Esophagus squamous epithelium (tissue), 5 donors: Measurements from ENCODE around the gene BPIFB3. TPM values are rescaled to one million over a fixed set of nuclear protein-coding genes. Genes with fewer than 3 reads are reported as not detected.
"Not testable (repeated sequence)": the region's sequence is repeated elsewhere in the genome, so short reads cannot be mapped to it uniquely, and the experiment has no call there.

Source experiments
- DNase-seq: peaks from one replicate; lab custom pipeline; 2025; lab: John Stamatoyannopoulos, UW
- H3K27ac ChIP-seq, 4 donors: fragments of 200-600 bp; sonication (generic); one replicate each; pipeline ENCODE4 v1.5.1; 2016 to 2019; ENCODE audit warnings: mild to moderate bottlenecking in 1 of 4
- H3K27me3 ChIP-seq, 4 donors: fragments of 200-600 bp; sonication (generic); 1 replicate in 3 of 4; 2 replicates in 1 of 4; pipeline versions ENCODE4 v1.5.1 to v1.6.0; 2017 to 2021; ENCODE audit warnings: antibody characterized with exemption in 1 of 4
- H3K36me3 ChIP-seq, 3 donors: fragments of 200-600 bp; sonication (generic); one replicate each; pipeline ENCODE4 v1.5.1; 2016 to 2019
- H3K4me1 ChIP-seq, 3 donors: fragments of 200-600 bp; sonication (generic); one replicate each; pipeline ENCODE4 v1.5.1; 2017 to 2019
- H3K4me3 ChIP-seq, 4 donors: fragments of 200-600 bp; sonication (generic); 1 replicate in 3 of 4; 2 replicates in 1 of 4; pipeline ENCODE4 v1.5.1; 2016 to 2019; ENCODE audit warnings: mild to moderate bottlenecking in 2 of 4, moderate library complexity in 1 of 4
- H3K9me3 ChIP-seq, 3 donors: fragments of 200-600 bp; sonication (generic); one replicate each; pipeline ENCODE4 v1.5.1; 2016 to 2019
- CTCF ChIP-seq, 6 experiments: fragments of 450-650 bp in 4 of 6; fragments of 200-600 bp in 2 of 6; sonication (generic) in 2 of 6; IDR thresholded peaks; one replicate each; pipeline ENCODE4 v1.5.1; 2016 to 2019; ENCODE audit warnings: antibody characterized with exemption in 6 of 6, mild to moderate bottlenecking in 4 of 6, moderate library complexity in 4 of 6
- POLR2A ChIP-seq, 4 donors: fragments of 450-650 bp; IDR thresholded peaks; one replicate each; pipeline ENCODE4 v1.6.1; 2017; ENCODE audit warnings: antibody characterized with exemption in 4 of 4, mild to moderate bottlenecking in 4 of 4, moderate library complexity in 3 of 4
- WGBS, 2 donors: methylation state at CpG; one replicate each; pipeline ENCODE4 v1.1.5; 2018; 5-methylcytosine and 5-hydroxymethylcytosine counted together
- intact Hi-C: fragments of 100-400 bp; cut with DNase I; formaldehyde crosslinking; loops from one replicate; pipeline ENCODE4 v1.15.0; 2022
- total RNA-seq, 4 donors: library from RNA; depleted of rRNA; stranded (reverse); fragments of >200 nt; gene quantifications; one replicate each; pipeline ENCODE4 v1.1.0, GENCODE V29; 2016
- donor health status: DM: yes; HTN: yes; CAD: no.

The BPIFB3 gene
- total RNA-seq, 4 donors from 2014 or later, result not detected

DNA sequence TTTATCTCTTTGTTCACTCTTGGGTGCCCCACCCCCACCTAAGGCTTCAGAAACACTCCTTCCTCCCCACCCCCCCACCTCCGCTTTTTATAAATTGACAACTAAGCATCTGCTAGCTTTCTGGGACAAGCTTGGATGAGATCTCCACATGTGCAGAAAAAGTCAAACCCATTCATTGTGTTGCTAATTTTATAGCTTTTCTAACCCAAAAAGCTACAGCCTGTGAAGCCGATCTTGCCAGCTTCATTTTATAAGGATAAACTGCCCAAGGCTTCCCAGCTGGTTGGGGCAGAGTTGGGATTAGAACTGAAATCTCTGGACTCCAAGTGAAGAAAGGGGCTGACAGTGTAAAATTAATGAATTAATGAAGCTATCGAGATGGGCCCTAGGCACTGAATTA lies 49.9 kb downstream of the BPIFB3 start:
- no peak for TF ChIP-seq CTCF (IDR thresholded peaks at IDR 0.05)
- TF ChIP-seq POLR2A (IDR thresholded peaks at IDR 0.05), result no peak
- H3K4me1 ChIP-seq, result peaks cover 0 to 7% (median 0%) of the 10 kb centered on the region in 3 donors
- H3K4me3 ChIP-seq, result no peak overlapping the region
- peaks cover 0 to 51% (median 0%) of the 10 kb centered on the region in 4 donors for H3K27me3 ChIP-seq
- no peaks in the 10 kb centered on the region for H3K9me3 ChIP-seq
- intact Hi-C loops, result no loop called here
- WGBS, 2 donors, result 71 to 84% methylated on average over 3 of the region's 3 CpGs
- H3K27ac ChIP-seq, result no peak overlapping the region
- H3K36me3 ChIP-seq, result no peaks in the 10 kb centered on the region
- DNase-seq, result no peak

GRCh38 chr20:33104336-33104735 lies 50.6 kb downstream of the BPIFB3 start:
- H3K36me3 ChIP-seq, result no peaks in the 10 kb centered on the region
- intact Hi-C loops, result no loop called here
- H3K27me3 ChIP-seq, result peaks cover 0 to 51% (median 0%) of the 10 kb centered on the region in 4 donors
- no peak for DNase-seq
- H3K9me3 ChIP-seq, result no peaks in the 10 kb centered on the region
- TF ChIP-seq CTCF (IDR thresholded peaks at IDR 0.05), result no peak
- TF ChIP-seq POLR2A (IDR thresholded peaks at IDR 0.05), result no peak
- 80% methylated on average over 1 of the region's 3 CpGs; no CpG with 5 or more reads in 1 of the 2 donors for WGBS, 2 donors
- H3K4me1 ChIP-seq, result peaks cover 0 to 7% (median 0%) of the 10 kb centered on the region in 3 donors
- H3K27ac ChIP-seq, result no peak overlapping the region
- no peak overlapping the region for H3K4me3 ChIP-seq

GRCh38 chr20:33105316-33105924 lies 51.7 kb downstream of the BPIFB3 start:
- Histone ChIP-seq H3K4me1 (peaks cover 0 to 7% (median 0%) of the 10 kb centered on the region in 3 donors), H3K9me3 (no peaks in the 10 kb centered on the region), H3K27me3 (peaks cover 0 to 45% (median 0%) of the 10 kb centered on the region in 4 donors), H3K27ac (peak overlapping the region in 1 of 4 donors; percentile 37), H3K4me3 (no peak overlapping the region), H3K36me3 (no peaks in the 10 kb centered on the region)
- intact Hi-C loops, result no loop called here
- 76 to 78% methylated on average over 3 to 6 of the region's 8 CpGs for whole genome bisulfite sequencing, 2 donors
- DNase-seq, result no peak
- TF ChIP-seq CTCF (IDR thresholded peaks at IDR 0.05) (no peak), POLR2A (IDR thresholded peaks at IDR 0.05) (no peak)

DNA sequence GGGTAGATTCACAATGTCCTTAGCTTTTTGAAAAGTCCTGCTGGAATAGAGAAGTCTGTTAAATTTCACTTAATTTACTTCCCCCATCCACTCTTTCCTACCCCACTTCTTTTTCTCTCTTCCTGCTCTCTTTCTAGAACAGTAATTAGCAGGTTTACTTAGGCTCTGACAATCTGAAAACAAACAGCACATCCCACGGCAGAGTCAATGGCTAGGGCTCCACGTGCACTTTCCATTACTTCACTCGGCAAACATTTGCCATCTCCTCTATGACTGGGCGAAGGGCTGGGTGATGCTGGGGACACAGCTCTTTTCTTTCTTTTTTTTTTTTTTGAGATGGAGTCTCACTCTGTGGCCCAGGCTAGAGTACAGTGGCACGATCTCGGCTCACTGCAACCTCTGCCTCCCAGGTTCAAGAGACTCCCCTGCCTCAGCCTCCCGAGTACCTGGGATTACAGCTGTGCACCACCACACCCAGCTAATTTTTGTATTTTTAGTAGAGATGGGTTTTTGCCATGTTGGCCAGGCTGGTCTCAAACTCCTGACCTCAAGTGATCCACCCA lies 52.4 kb downstream of the BPIFB3 start:
- Histone ChIP-seq H3K27me3 (peaks cover 0 to 38% (median 0%) of the 10 kb centered on the region in 4 donors), H3K27ac (peak overlapping the region in 1 of 4 donors; percentile 37)
- DNase-seq, intact Hi-C loops, H3K4me1 ChIP-seq, H3K36me3 ChIP-seq, H3K4me3 ChIP-seq, H3K9me3 ChIP-seq: not testable (repeated sequence)
- 45 to 67% methylated on average over 5 to 7 of the region's 7 CpGs for WGBS, 2 donors

GRCh38 chr20:33108661-33109060 lies 55.0 kb downstream of the BPIFB3 start:
- Histone ChIP-seq H3K27ac (no peak overlapping the region), H3K4me1 (peaks cover 0 to 8% (median 0%) of the 10 kb centered on the region in 3 donors), H3K27me3 (peaks cover 0 to 20% (median 0%) of the 10 kb centered on the region in 4 donors), H3K9me3 (no peaks in the 10 kb centered on the region), H3K4me3 (no peak overlapping the region), H3K36me3 (no peaks in the 10 kb centered on the region)
- DNase-seq, result no peak
- no peak for TF ChIP-seq POLR2A (IDR thresholded peaks at IDR 0.05)
- TF ChIP-seq CTCF (IDR thresholded peaks at IDR 0.05), result no peak
- WGBS, 2 donors, result 50 to 100% methylated on average over 1 of the region's 2 CpGs
- intact Hi-C loops, result no loop called here
